Suprapubic skin (tissue), 4 donors: ENCODE measurements around the gene ARHGEF11. TPM values are rescaled to one million over a fixed set of nuclear protein-coding genes. Genes with fewer than 3 reads are reported as not detected.
A peak's percentile ranks its signal among the peaks of the same experiment; 100 is the strongest.

Source experiments
- DNase-seq, 2 donors: peaks; one replicate each; pipeline ENCODE4 v3.0.0-alpha.2; 2019; ENCODE audit warnings: low spot score in 2 of 2
- H3K27ac ChIP-seq: fragments of 200-600 bp; sonication (generic); one replicate; pipeline ENCODE4 v1.5.1; 2019
- H3K27me3 ChIP-seq: fragments of 200-600 bp; sonication (generic); one replicate; pipeline ENCODE4 v1.5.1; 2019
- H3K36me3 ChIP-seq: fragments of 200-600 bp; sonication (generic); one replicate; pipeline ENCODE4 v1.5.1; 2019
- H3K4me1 ChIP-seq: fragments of 200-600 bp; sonication (generic); one replicate; pipeline ENCODE4 v1.5.1; 2019
- H3K4me3 ChIP-seq: fragments of 200-600 bp; sonication (generic); one replicate; pipeline ENCODE4 v1.5.1; 2019; ENCODE audit warnings: mild to moderate bottlenecking
- H3K9me3 ChIP-seq: fragments of 200-600 bp; sonication (generic); one replicate; pipeline ENCODE4 v1.5.1; 2019
- EP300 ChIP-seq: sonication (generic); formaldehyde crosslinking; IDR thresholded peaks from one replicate; pipeline ENCODE4 v1.6.1; 2017; ENCODE audit warnings: antibody characterized with exemption
- POLR2A ChIP-seq, 2 donors: fragments of 450-650 bp; IDR thresholded peaks; one replicate each; pipeline ENCODE4 v1.6.1; 2017; ENCODE audit warnings: antibody characterized with exemption in 2 of 2, mild to moderate bottlenecking in 2 of 2, moderate library complexity in 2 of 2
- POLR2AphosphoS5 ChIP-seq, 3 donors: sonication (generic); formaldehyde crosslinking; IDR thresholded peaks; one replicate each; pipeline ENCODE4 v1.6.1; 2017; ENCODE audit warnings: antibody characterized with exemption in 3 of 3
- WGBS: methylation state at CpG from one replicate; pipeline ENCODE4 v1.1.5; 2018; 5-methylcytosine and 5-hydroxymethylcytosine counted together
- total RNA-seq, 4 donors: library from RNA; depleted of rRNA; stranded (reverse); fragments of >200 nt; gene quantifications; one replicate each; pipeline ENCODE4 v1.1.0, GENCODE V29; 2016
- TF ChIP-seq, protein P1 (sequence below), 2 donors: fragments of 200-600 bp in 1 of 2; fragments of 450-650 bp in 1 of 2; sonication (generic) in 1 of 2; IDR thresholded peaks; one replicate each; pipeline ENCODE4 v1.5.1; 2016 to 2019; ENCODE audit warnings: antibody characterized with exemption in 2 of 2, mild to moderate bottlenecking in 1 of 2, moderate library complexity in 1 of 2

The ARHGEF11 gene
- total RNA-seq, 4 donors from 2014 or later: 30.7 to 46.1 (median 40.3) TPM

DNA sequence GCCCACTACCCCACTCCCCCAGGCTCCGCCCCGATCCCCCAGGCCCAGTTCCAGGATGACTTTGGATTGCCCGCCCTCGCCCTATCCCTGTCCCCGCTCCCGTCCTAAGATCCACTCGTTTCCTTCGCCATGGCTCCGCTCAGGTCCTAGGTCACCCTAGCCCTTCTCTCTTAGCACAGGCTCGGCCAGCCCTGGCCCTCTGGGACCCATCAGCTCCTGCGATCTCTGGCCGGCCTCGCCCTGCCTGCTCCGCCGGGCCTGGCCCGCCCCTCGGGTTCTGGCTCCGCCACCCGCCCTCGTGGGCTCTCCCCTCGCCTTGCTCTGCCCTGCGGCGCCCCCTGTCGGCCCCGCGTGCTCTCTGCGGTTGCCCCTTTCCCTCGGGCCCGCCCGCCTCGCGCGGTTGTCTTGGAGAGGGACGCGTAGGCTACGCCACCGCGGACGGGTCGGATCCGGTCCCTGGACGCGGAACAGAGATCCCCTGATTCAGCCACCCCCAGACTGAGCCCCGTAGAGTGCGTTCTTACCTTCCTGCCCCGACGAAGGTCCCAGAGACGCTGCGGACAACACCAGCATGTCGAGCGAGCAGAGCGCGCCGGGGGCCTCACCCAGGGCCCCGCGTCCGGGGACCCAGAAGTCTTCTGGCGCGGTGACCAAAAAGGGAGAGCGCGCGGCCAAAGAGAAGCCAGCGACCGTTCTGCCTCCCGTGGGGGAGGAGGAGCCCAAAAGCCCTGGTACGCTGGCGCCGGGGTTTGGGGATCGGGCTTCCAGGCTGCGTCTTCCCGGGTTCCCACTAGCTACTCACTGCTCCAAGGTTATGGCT is 125.1 kb downstream of the ARHGEF11 start, which contains the start of gene LRRC71:
Gene LRRC71, plus strand, starts transcription at position 400 of the 820 bp plus-strand sequence. Its CDS starts 172 bp downstream, at position 572.
- no peak for DNase-seq
- WGBS: 11% methylated on average over 26 of the region's 71 CpGs
- Histone ChIP-seq H3K9me3 (no peaks in the 10 kb centered on the region), H3K4me1 (peaks cover 23% of the 10 kb centered on the region), H3K36me3 (no peaks in the 10 kb centered on the region), H3K4me3 (peak within 1 kb of the TSS; percentile 25), H3K27ac (no peak within 1 kb of the TSS), H3K27me3 (peaks cover 69% of the 10 kb centered on the region)
- TF ChIP-seq EP300 (no peak), POLR2AphosphoS5 (IDR thresholded peaks at IDR 0.05) (peak in 1 of 3 donors; percentile 18), POLR2A (IDR thresholded peaks at IDR 0.05) (no peak)
- TF ChIP-seq, protein P1, sequence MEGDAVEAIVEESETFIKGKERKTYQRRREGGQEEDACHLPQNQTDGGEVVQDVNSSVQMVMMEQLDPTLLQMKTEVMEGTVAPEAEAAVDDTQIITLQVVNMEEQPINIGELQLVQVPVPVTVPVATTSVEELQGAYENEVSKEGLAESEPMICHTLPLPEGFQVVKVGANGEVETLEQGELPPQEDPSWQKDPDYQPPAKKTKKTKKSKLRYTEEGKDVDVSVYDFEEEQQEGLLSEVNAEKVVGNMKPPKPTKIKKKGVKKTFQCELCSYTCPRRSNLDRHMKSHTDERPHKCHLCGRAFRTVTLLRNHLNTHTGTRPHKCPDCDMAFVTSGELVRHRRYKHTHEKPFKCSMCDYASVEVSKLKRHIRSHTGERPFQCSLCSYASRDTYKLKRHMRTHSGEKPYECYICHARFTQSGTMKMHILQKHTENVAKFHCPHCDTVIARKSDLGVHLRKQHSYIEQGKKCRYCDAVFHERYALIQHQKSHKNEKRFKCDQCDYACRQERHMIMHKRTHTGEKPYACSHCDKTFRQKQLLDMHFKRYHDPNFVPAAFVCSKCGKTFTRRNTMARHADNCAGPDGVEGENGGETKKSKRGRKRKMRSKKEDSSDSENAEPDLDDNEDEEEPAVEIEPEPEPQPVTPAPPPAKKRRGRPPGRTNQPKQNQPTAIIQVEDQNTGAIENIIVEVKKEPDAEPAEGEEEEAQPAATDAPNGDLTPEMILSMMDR (IDR thresholded peaks at IDR 0.05): peak; percentile 53 to 87

DNA sequence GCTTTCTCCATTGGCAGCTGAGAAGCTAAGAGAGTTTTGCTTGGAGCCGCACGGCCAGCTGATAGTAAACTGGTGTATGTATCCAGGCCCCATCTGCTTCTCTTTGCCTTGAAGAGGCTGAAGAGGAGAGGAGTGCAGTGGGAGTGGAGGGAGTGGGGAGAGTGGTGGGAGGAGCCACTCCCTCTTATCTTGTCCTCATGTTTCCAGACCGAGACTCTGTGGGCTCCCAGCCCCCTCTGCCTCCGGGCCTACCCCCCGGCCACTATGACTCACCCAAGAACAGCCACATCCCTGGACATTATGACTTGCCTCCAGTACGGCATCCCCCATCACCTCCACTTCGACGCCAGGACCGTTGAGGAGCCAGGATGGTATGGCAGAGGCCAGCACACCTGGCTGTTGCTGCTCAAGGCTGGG is 131.1 kb downstream of the ARHGEF11 start:
- 81% methylated on average over 9 of the region's 9 CpGs for WGBS
- no peaks in the 10 kb centered on the region for H3K9me3 ChIP-seq
- TF ChIP-seq POLR2A (IDR thresholded peaks at IDR 0.05) (no peak), POLR2AphosphoS5 (IDR thresholded peaks at IDR 0.05) (no peak), EP300 (no peak)
- TF ChIP-seq, protein P1 (IDR thresholded peaks at IDR 0.05): no peak
- no peak overlapping the region for H3K27ac ChIP-seq
- no peak for DNase-seq
- peaks cover 6% of the 10 kb centered on the region for H3K36me3 ChIP-seq
- H3K4me1 ChIP-seq: no peaks in the 10 kb centered on the region
- H3K27me3 ChIP-seq: peaks cover 41% of the 10 kb centered on the region
- no peak overlapping the region for H3K4me3 ChIP-seq

DNA sequence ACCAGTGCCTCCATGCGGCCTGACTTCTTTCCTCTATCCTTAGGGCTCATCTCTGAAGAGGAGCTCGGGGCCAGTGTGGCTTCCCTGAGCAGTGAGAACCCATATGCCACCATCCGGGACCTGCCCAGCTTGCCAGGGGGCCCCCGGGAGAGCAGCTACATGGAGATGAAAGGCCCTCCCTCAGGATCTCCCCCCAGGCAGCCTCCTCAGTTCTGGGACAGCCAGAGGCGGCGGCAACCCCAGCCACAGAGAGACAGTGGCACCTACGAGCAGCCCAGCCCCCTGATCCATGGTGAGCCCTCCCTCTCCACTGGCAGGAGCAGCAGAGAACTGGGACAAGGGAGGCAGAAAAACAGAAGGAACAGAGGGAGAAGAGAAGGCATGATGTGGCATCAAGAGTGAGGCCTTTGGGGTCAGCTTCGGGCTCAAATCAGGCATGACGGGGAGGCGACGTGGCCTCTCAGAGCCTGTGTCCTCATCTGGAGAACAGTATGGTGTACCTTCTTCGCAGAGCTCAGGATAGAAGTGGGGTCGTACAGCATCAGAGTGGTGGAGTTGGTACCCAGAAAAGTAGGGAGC is 131.6 kb downstream of the ARHGEF11 start:
- H3K27ac ChIP-seq: no peak overlapping the region
- H3K4me3 ChIP-seq: no peak overlapping the region
- H3K4me1 ChIP-seq: peaks cover 2% of the 10 kb centered on the region
- TF ChIP-seq, protein P1 (IDR thresholded peaks at IDR 0.05): no peak
- TF ChIP-seq POLR2A (IDR thresholded peaks at IDR 0.05) (no peak), POLR2AphosphoS5 (IDR thresholded peaks at IDR 0.05) (no peak), EP300 (no peak)
- H3K36me3 ChIP-seq: peaks cover 6% of the 10 kb centered on the region
- 83% methylated on average over 13 of the region's 13 CpGs for WGBS
- no peaks in the 10 kb centered on the region for H3K9me3 ChIP-seq
- no peak for DNase-seq
- peaks cover 42% of the 10 kb centered on the region for H3K27me3 ChIP-seq

DNA sequence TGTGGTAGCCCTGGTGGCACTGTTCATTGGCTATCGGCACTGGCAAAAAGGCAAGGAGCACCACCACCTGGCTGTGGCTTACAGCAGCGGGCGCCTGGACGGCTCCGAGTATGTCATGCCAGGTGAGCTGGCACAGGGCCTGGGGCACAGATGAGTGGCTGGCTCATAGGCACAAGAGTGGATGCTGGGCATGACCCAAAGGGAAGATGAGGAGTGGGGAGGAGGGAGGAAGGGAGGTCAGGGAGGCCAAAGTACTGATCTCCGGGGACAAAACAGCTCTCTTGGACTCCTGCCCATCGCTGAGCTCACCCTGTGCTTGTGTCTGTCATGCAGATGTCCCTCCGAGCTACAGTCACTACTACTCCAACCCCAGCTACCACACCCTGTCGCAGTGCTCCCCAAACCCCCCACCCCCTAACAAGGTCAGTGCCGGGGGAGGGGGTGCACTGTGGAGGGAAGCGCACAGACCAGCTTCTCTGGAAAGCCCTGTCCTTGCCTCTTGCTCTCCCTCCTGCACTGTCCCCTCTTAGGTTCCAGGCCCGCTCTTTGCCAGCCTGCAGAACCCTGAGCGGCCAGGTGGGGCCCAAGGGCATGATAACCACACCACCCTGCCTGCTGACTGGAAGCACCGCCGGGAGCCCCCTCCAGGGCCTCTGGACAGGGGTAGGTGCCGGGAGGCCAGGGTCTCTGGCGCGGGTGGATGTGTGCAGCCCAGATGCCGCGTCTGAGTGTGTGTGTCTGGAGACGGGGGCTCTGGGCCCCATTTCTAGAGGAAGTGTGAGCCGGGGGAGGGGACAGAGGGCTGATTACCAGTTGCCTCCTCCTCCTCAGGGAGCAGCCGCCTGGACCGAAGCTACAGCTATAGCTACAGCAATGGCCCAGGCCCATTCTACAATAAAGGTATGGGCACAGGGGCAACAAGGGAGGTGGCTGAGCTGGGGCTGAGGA is 132.4 kb downstream of the ARHGEF11 start:
- H3K27ac ChIP-seq: no peak overlapping the region
- TF ChIP-seq EP300 (no peak), POLR2A (IDR thresholded peaks at IDR 0.05) (no peak), POLR2AphosphoS5 (IDR thresholded peaks at IDR 0.05) (no peak)
- TF ChIP-seq, protein P1 (IDR thresholded peaks at IDR 0.05): no peak
- H3K4me1 ChIP-seq: peaks cover 9% of the 10 kb centered on the region
- WGBS: 60% methylated on average over 6 of the region's 24 CpGs
- peaks cover 6% of the 10 kb centered on the region for H3K36me3 ChIP-seq
- no peak for DNase-seq
- H3K9me3 ChIP-seq: no peaks in the 10 kb centered on the region
- H3K27me3 ChIP-seq: peaks cover 46% of the 10 kb centered on the region
- H3K4me3 ChIP-seq: no peak overlapping the region
